HG02610 (cell line): ENCODE measurements around the gene ZBTB7C.

ENCODE experiments used
- ATAC-seq: cut with Tn5 transposase; IDR thresholded peaks from one replicate; pipeline ENCODE4 v1.9.1; 2021; ENCODE audit warnings: mild to moderate bottlenecking, moderate library complexity; ENCODE audit not compliant: unreplicated experiment

ZBTB7C gene

DNA sequence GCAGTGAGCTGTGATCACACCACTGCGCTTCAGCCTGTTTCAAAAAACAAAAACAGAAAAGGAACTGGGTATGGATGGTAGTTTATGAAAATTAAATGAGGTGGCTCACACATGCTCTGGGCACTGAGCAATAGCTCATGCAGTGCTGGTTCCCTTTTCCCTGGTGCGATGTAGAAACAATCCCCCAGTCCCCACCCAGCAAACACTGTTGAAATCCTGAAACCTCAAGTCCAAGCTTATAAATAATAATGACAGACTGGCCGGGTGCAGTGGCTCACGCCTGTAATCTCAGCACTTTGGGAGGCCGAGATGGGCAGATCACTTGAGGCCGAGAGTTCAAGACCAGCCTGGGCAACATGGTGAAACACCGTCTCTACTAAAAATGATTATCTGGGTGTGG is 423.3 kb downstream of the ZBTB7C start:
- no peak for ATAC-seq

DNA sequence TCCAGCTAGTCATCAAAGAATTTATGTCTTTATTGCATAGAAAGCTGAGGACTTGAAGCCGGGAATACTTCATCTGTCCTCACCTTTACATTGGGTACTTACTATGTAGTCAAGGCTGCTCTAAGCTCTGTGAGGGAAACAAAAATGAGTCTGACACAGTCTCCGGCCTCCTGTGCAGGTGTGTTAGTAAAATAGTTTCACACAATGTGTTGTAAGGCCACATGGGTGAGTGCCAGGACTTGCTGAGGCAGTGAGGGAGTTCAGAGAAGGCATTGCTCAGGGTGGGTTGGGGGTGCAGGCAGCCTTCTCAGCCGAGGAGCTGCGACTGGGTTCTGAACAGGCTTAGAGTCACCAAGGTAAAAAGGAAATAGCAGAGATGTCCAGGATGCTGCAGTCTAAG is 424.2 kb downstream of the ZBTB7C start:
- ATAC-seq, result no peak

DNA sequence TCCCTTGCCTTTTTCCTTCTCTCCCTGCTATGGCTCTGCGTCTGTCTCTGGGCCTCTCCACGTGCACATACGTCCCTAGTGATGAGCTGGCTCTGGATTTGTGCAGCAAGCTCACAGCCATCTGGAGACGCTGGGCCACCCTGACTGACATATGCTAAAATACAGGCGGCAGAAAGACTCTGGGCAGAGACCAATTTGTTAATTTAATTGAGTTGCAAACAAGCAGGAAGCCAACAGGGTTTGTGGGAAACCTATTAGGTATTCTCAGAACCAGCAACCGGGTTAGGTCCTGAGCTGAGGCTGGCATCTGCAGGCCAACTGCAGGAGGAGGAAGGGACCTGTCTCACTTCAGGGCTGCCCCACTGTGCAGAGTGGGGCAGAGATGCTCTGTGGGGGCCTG is 425.2 kb downstream of the ZBTB7C start:
- ATAC-seq, result no peak

DNA sequence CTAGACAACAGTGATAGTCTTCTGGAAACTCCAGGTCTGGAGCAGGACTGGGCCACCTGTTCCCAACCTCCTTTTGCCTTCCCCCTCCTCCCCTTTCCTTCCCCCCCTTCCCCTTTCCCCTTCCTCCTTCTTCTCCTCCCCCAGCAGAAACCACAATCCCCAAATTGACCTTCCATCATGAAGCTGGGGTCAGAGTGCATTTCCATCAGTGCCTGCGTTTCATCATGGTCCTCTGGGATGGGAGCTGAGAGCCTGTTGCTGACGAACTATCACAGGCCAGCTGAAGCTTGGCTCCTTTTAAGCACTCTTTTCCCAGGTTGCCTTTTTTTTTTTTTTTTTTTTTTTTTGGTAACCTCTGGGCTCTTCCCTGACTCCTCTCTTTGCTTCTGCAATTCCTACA is 426.1 kb downstream of the ZBTB7C start:
- ATAC-seq, result no peak

DNA sequence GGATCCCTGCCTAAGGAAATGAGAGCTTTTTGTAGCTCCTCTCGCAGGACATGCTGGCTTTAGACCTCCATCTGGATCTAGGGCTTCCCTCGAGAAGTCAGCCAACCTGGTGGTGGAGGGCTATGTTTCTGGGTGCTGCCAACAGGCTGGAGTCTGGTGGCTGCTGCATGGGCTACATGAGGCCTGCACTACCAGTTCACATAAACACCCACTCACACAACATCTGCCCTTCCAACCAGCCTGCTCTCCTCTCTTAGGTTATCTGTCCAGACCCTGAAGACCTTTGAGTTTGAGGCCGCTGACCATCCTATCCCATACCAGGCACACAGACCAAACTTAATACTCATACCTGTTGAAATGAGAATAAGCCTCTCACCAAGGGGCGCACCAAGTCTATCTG is 427.4 kb downstream of the ZBTB7C start:
- ATAC-seq, result no peak

DNA sequence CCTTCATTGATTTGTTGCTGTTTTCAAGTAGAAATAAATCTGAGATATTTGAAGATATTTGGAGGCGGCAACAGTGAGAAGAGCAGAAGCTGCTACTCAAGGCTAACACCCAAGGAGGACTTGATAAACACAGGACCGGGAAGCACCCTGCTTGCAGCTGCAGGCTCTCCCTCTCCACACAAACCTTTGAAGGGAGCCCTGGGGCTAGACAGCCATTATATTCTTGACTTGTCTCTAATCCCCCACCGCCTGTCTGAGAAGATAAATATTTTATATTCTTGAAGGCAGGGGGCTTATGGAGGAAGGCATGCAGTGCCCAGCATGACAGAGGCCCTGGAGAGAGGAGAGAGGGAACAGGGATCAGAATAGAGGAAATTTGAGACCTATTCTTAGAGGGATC is 427.9 kb downstream of the ZBTB7C start:
- no peak for ATAC-seq

DNA sequence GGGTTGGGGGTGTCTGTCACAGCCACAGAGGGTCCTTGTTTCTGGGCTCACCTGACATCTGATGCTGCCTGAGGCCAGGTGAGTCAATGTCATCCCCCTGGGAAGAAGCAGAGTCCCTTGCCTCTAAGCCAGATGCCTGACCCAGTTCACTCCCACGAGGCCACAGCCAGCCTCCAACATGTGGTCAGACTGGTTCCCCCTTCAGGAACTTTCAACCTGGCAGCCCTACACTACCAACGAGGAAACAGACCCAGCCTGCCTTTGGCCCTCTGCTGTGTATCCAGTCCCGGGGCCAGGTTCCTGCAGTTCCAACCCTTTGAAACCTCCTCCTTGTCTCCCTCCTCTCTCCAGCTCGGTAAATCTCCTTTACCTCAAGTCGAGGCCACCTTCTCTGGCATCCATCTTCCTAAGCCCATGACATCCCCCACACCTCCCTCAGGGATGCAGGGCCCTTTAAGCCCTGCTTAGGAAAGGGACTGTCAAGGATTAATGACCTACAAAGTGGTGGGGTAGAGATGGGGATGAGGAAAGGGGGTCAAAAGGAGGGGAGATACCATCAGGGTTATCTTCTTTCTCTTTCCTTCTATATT is 429.5 kb downstream of the ZBTB7C start:
- ATAC-seq, result no peak

DNA sequence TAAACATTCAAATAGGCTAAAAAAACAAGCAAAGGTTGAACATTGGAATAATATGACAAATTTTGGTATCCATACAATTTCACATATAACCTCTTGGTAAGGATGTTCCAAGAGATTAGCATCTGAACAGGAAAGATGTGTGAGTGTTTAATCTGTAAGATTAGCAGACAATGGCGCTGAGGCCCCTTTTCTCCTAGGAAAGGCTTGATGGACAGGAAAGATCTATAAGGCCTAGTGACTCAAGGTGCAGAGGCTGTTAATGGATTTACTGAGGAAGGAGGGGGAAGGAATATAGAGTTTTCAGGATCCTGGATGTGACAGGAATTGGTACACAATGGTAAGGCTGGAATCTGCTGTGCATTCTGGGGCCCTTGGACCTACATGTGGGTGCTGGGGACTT is 430.6 kb downstream of the ZBTB7C start:
- no peak for ATAC-seq

DNA sequence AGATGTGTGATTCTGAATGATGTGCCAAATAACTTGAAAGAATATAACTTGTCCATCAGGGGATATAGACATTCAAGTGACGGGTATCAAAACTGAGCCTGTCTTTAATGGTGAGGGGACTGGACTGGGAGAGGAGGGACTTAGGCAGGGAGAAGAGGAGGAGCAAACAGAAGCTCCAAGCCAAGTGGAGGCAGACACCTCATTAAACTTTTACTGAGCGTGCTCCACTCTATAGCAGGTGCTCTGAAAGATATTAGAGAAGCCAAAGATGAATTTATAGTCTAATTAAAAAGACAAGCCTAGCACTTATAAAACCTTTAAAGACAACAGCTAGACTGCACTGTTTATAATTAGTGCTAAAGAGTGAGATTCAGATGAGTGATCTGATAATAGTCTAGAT is 431.0 kb downstream of the ZBTB7C start:
- no peak for ATAC-seq
